ENCODE results near the gene RAD54L. TPM values are rescaled to one million over a fixed set of nuclear protein-coding genes. Genes with fewer than 3 reads are reported as not detected.

The RAD54L gene
- total RNA-seq, 1 experiment from 2014 or later, result 25.2 TPM

DNA sequence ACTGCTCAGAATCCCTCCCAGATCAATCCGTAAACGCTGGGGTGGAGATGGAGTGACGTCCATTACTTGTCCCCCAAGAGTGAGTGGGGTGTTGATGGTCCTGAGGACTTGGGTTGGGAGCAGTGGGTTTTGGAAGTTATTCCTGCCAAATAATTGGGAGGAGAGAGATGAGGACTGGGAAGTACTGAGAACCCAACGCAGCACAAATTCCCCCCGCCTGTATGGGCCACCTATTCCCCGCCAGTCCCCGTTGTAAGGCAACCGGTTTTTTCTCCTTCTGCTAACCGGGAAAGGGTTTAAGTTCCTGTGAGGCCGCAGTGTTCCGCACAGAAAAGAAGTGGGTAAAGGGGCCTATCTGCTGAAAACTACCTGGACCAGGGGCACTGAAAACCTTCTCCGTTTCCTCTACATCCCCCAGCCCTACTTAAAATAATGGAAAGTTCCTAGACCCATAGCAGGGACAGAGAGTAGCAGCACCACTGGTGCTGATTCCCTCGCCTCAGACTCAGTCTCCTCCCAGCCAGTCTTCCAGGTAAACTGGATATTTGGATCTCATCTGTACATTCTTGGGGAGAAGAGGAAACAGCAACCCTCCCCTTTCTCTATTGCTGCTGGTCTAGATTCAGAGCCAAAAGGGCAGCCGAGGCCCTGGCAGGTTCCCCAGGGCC, 43.7 kb upstream of the RAD54L start:
- H3K36me3 Mint-ChIP-seq (ENCODE audit: insufficient read depth, unreplicated experiment), result peaks cover 7% of the 10 kb centered on the region
- no peak for DNase-seq
- no TSS peak for BruUV-seq (replicated peaks)
- intact Hi-C loops (cut with micrococcal nuclease; ENCODE audit: unreplicated experiment), result no loop called here
- peaks cover 17% of the 10 kb centered on the region for H3K4me1 Mint-ChIP-seq (ENCODE audit: low read depth, unreplicated experiment)
- TF ChIP-seq, protein P1, sequence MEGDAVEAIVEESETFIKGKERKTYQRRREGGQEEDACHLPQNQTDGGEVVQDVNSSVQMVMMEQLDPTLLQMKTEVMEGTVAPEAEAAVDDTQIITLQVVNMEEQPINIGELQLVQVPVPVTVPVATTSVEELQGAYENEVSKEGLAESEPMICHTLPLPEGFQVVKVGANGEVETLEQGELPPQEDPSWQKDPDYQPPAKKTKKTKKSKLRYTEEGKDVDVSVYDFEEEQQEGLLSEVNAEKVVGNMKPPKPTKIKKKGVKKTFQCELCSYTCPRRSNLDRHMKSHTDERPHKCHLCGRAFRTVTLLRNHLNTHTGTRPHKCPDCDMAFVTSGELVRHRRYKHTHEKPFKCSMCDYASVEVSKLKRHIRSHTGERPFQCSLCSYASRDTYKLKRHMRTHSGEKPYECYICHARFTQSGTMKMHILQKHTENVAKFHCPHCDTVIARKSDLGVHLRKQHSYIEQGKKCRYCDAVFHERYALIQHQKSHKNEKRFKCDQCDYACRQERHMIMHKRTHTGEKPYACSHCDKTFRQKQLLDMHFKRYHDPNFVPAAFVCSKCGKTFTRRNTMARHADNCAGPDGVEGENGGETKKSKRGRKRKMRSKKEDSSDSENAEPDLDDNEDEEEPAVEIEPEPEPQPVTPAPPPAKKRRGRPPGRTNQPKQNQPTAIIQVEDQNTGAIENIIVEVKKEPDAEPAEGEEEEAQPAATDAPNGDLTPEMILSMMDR (IDR thresholded peaks at IDR 0.05; ENCODE audit: unreplicated experiment), result no peak
- H3K27me3 Mint-ChIP-seq (ENCODE audit: unreplicated experiment), result peaks cover 21% of the 10 kb centered on the region
- no peak overlapping the region for H3K27ac Mint-ChIP-seq (ENCODE audit: unreplicated experiment)
- CTCF ChIA-PET, result interaction anchor here (0.5 to 1.4 kb wide), 2 partner anchors 20 to 424 kb away, joined by 6 read pairs; no protein-coding TSS in a partner anchor
- no peaks in the 10 kb centered on the region for H3K9me3 Mint-ChIP-seq (ENCODE audit: low read depth, unreplicated experiment)
- H3K4me3 Mint-ChIP-seq (ENCODE audit: low read depth, unreplicated experiment), result no peak overlapping the region

DNA sequence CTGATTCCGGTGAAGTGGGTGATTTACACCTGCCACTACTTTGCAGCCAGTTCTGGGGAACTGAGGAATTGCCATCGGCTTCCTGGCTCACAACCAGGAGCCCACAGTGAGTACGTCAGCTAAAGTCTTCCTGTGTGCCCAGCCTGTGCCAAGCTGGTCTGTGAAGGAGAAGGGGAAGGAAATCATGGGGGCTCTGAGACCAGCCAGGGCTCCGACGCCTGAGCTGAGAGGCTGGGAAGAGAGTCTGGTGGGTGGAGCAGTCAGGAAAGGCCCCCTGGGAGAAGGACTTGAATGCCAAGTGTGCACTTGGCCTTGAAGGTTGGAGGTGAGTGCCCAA, 43.2 kb upstream of the RAD54L start:
- Mint-ChIP-seq H3K27ac (ENCODE audit: unreplicated experiment) (no peak overlapping the region), H3K27me3 (ENCODE audit: unreplicated experiment) (peaks cover 21% of the 10 kb centered on the region), H3K4me3 (ENCODE audit: low read depth, unreplicated experiment) (no peak overlapping the region), H3K9me3 (ENCODE audit: low read depth, unreplicated experiment) (no peaks in the 10 kb centered on the region), H3K36me3 (ENCODE audit: insufficient read depth, unreplicated experiment) (peaks cover 7% of the 10 kb centered on the region), H3K4me1 (ENCODE audit: low read depth, unreplicated experiment) (peaks cover 17% of the 10 kb centered on the region)
- CTCF ChIA-PET, result interaction anchor here (0.5 kb wide), 1 partner anchor 423 kb away, joined by 6 read pairs; no protein-coding TSS in a partner anchor
- TF ChIP-seq, protein P1 (IDR thresholded peaks at IDR 0.05; ENCODE audit: unreplicated experiment), result no peak
- intact Hi-C loops (cut with micrococcal nuclease; ENCODE audit: unreplicated experiment), result no loop called here
- DNase-seq, result no peak
- no TSS peak for BruUV-seq (replicated peaks)

DNA sequence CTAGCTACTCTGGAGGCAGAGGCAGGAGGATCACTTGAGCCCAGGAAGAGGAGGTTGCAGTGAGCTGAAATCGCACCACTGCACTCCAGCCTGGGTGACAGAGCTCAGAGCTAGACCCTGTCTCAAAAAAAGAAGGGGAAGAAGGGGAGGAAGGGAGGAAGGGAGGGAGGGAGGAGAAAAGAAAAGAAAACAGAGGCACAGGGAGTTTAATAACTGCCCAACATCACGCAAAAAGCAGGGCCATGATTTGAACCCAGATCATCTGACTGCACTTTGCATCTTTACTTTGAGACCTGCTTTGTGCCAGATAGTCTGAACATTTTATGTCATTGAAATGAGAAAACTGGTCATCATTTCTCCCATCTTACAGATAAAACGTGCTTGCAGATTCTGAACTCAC, 42.4 kb upstream of the RAD54L start:
- H3K27ac Mint-ChIP-seq (ENCODE audit: unreplicated experiment), result no peak overlapping the region
- H3K4me3 Mint-ChIP-seq (ENCODE audit: low read depth, unreplicated experiment), result no peak overlapping the region
- H3K36me3 Mint-ChIP-seq (ENCODE audit: insufficient read depth, unreplicated experiment), result peaks cover 4% of the 10 kb centered on the region
- intact Hi-C loops (cut with micrococcal nuclease; ENCODE audit: unreplicated experiment), result no loop called here
- H3K4me1 Mint-ChIP-seq (ENCODE audit: low read depth, unreplicated experiment), result peaks cover 14% of the 10 kb centered on the region
- H3K9me3 Mint-ChIP-seq (ENCODE audit: low read depth, unreplicated experiment), result no peaks in the 10 kb centered on the region
- TF ChIP-seq, protein P1 (IDR thresholded peaks at IDR 0.05; ENCODE audit: unreplicated experiment), result no peak
- peaks cover 21% of the 10 kb centered on the region for H3K27me3 Mint-ChIP-seq (ENCODE audit: unreplicated experiment)
- DNase-seq, result no peak
- CTCF ChIA-PET, result no interaction called here
- BruUV-seq (replicated peaks), result no TSS peak

DNA sequence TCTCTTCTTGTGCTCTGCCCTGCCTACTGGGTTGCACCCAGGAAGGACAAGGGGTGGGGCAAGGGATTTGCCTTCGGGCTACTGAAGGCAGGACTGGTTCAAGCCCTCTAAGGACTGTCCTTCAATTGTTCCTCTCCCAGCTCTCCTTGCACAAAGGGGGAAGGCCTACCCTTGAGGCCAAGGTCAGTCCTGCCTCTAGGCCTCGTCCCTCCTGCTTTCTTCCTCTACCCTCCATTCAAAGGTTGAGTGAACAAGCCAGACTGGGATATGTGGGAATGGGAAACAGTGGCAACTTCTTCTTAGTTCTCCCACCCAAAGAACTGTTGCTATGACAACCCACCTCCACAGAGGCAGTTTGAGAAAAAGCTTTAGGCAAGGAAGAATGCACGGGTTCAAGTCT, 41.8 kb upstream of the RAD54L start:
- Mint-ChIP-seq H3K36me3 (ENCODE audit: insufficient read depth, unreplicated experiment) (no peaks in the 10 kb centered on the region), H3K27ac (ENCODE audit: unreplicated experiment) (no peak overlapping the region), H3K9me3 (ENCODE audit: low read depth, unreplicated experiment) (no peaks in the 10 kb centered on the region), H3K27me3 (ENCODE audit: unreplicated experiment) (peaks cover 21% of the 10 kb centered on the region), H3K4me3 (ENCODE audit: low read depth, unreplicated experiment) (no peak overlapping the region), H3K4me1 (ENCODE audit: low read depth, unreplicated experiment) (peaks cover 14% of the 10 kb centered on the region)
- TF ChIP-seq, protein P1 (IDR thresholded peaks at IDR 0.05; ENCODE audit: unreplicated experiment), result no peak
- BruUV-seq (replicated peaks), result no TSS peak
- no peak for DNase-seq
- intact Hi-C loops (cut with micrococcal nuclease; ENCODE audit: unreplicated experiment), result no loop called here
- CTCF ChIA-PET, result no interaction called here

Measured in Calu3 (cell line).